Measurements from ENCODE around the gene KCNMA1. TPM values are rescaled to one million over a fixed set of nuclear protein-coding genes. Genes with fewer than 3 reads are reported as not detected.

The KCNMA1 gene
- total and polyA plus RNA-seq, 9 of the 15 experiments (the other 6 are each of a cell fraction or from before 2014, with no cell fraction given) = 0.01 to 0.95 (median 0.15) TPM; not detected in 4

GRCh38 chr10:77478247-77478961 is 159.2 kb downstream of the KCNMA1 start:
- Histone ChIP-seq H4K20me1 (replicated peaks; ENCODE audit: control insufficient read depth, insufficient read depth, low read length) (no peaks in the 10 kb centered on the region), H2AFZ (ENCODE audit: low read depth, low read length) (no peak overlapping the region), H3K4me2 (ENCODE audit: insufficient read depth, low read length) (no peak overlapping the region), H3K27ac (ENCODE audit: extremely low read depth, low read depth, low read length) (no peak overlapping the region), H3K9me3 (replicated peaks; ENCODE audit: control insufficient read depth, insufficient read depth, low read depth, low read length) (no peaks in the 10 kb centered on the region), H3K27me3 (ENCODE audit: control insufficient read depth in 2 of 2, insufficient read depth in 2 of 2, low read length in 2 of 2) (peaks cover 6 to 18% of the 10 kb centered on the region in 2 experiments; a peak in 3 of 5 replicates), H3K9me1 (ENCODE audit: control insufficient read depth, insufficient read depth, low read length) (no peaks in the 10 kb centered on the region), H3K79me2 (ENCODE audit: control insufficient read depth, insufficient read depth, low read length) (no peaks in the 10 kb centered on the region), H3K9ac (ENCODE audit: insufficient read depth in 1 of 2, low read depth in 2 of 2, low read length in 2 of 2) (no peak overlapping the region), H3K4me3 (no peak overlapping the region), H3K36me3 (ENCODE audit: control insufficient read depth, insufficient read depth, low read length) (no peaks in the 10 kb centered on the region), H3K4me1 (replicated peaks in 1 of 2; ENCODE audit: control insufficient read depth in 2 of 2, insufficient read depth in 2 of 2, low read length in 2 of 2) (no peaks in the 10 kb centered on the region)
- ChIA-PET CTCF (ENCODE audit: low intra/inter-chr PET ratio) (no interaction called here), POLR2A (interaction anchor here (1.0 kb wide), 1 partner anchor 117 kb away, joined by 4 read pairs; no protein-coding TSS in a partner anchor)
- 3% methylated on average over 4 of the region's 4 CpGs for WGBS (ENCODE audit: insufficient coverage, low coverage, missing lambda C conversion rate)
- in situ Hi-C loops (cut with MboI) (no loop called here), intact Hi-C loops (cut with micrococcal nuclease) (no loop called here)
- DNase-seq (ENCODE audit: extremely low read depth in 1 of 4, low spot score in 3 of 4) (no peak), ATAC-seq (no peak), FAIRE-seq (no peak)
- BruUV-seq (replicated peaks) = no TSS peak
- TF ChIP-seq ZNF165 (CRISPR knock-in tag; IDR thresholded peaks at IDR 0.05; ENCODE audit: borderline replicate concordance) (no peak), NFRKB (IDR thresholded peaks at IDR 0.05; ENCODE audit: low read depth) (no peak), SMARCC2 (IDR thresholded peaks at IDR 0.05; ENCODE audit: low read depth) (no peak), TSHZ1 (CRISPR knock-in tag; IDR thresholded peaks at IDR 0.05) (no peak), ZBTB43 (CRISPR knock-in tag; IDR thresholded peaks at IDR 0.05) (no peak), RBM22 (IDR thresholded peaks at IDR 0.05; ENCODE audit: low read depth, low read length, poor library complexity, severe bottlenecking) (no peak), ZNF277 (CRISPR knock-in tag; IDR thresholded peaks at IDR 0.05; ENCODE audit: borderline replicate concordance) (no peak), CTBP1 (IDR thresholded peaks at IDR 0.05; ENCODE audit: borderline replicate concordance) (no peak), ZNF445 (CRISPR knock-in tag; IDR thresholded peaks at IDR 0.05; ENCODE audit: low read depth) (no peak), NCOA4 (IDR thresholded peaks at IDR 0.05; ENCODE audit: partially characterized antibody) (no peak), ZBTB1 (CRISPR knock-in tag; IDR thresholded peaks at IDR 0.05; ENCODE audit: borderline replicate concordance, low read depth) (no peak), GTF3C2 (IDR thresholded peaks at IDR 0.05; ENCODE audit: borderline replicate concordance, extremely low read depth, insufficient read length) (no peak)
